Heart right ventricle (tissue), 16 donors: ENCODE data around the gene OR52I1. TPM values are rescaled to one million over a fixed set of nuclear protein-coding genes. Genes with fewer than 3 reads are reported as not detected.
A peak's percentile ranks its signal among the peaks of the same experiment; 100 is the strongest.

Experiments used
- ATAC-seq, 8 donors: fragments of 200-7000 bp; cut with Tn5 transposase; one replicate each; pipeline ENCODE4 v1.9.1; 2020; ENCODE audit warnings: mild to moderate bottlenecking in 8 of 8, moderate library complexity in 8 of 8, moderate number of reproducible peaks in 1 of 8
- DNase-seq, 2 donors: peaks; one replicate each; pipeline ENCODE4 v3.0.0-alpha.2; 2020
- H3K27ac ChIP-seq, 10 donors: fragments of 200-600 bp; sonication (generic) in 2 of 10; one replicate each; pipeline versions ENCODE4 v1.5.0 to v1.8.0; 2020 to 2022; ENCODE audit warnings: mild to moderate bottlenecking in 3 of 10
- H3K27me3 ChIP-seq, 7 donors: fragments of 200-600 bp; one replicate each; pipeline ENCODE4 v1.8.0; 2021 to 2022; ENCODE audit warnings: mild to moderate bottlenecking in 2 of 7
- H3K36me3 ChIP-seq, 9 donors: fragments of 200-600 bp; sonication (generic) in 1 of 9; one replicate each; pipeline versions ENCODE4 v1.5.0 to v1.8.0; 2020 to 2022; ENCODE audit warnings: mild to moderate bottlenecking in 2 of 9
- H3K4me1 ChIP-seq, 9 donors: fragments of 200-600 bp; sonication (generic) in 1 of 9; one replicate each; pipeline versions ENCODE4 v1.5.0 to v1.8.0; 2020 to 2022; ENCODE audit warnings: mild to moderate bottlenecking in 4 of 9
- H3K4me3 ChIP-seq, 10 donors: fragments of 200-600 bp; sonication (generic) in 2 of 10; one replicate each; pipeline versions ENCODE4 v1.5.0 to v1.8.0; 2020 to 2022; ENCODE audit warnings: mild to moderate bottlenecking in 7 of 10, moderate library complexity in 2 of 10
- H3K9me3 ChIP-seq, 11 donors: fragments of 200-600 bp in 10 of 11; sonication (generic) in 2 of 11; one replicate each; pipeline versions ENCODE4 v1.5.0 to v1.8.0; 2013 to 2022; ENCODE audit warnings: mild to moderate bottlenecking in 2 of 11, control low read depth in 1 of 11, moderate library complexity in 1 of 11
- WGBS, 2 donors: extraction: QIAGEN DNeasy Blood & Tissue Kit; methylation state at CpG; one replicate each; pipeline ENCODE4 v1.1.7; 2013; ENCODE audit warnings: inconsistent platforms in 1 of 2; 5-methylcytosine and 5-hydroxymethylcytosine counted together
- intact Hi-C, 10 donors: fragments of 100-400 bp; cut with DNase I; formaldehyde crosslinking; loops; one replicate each; pipeline versions ENCODE4 v1.11.1 to v1.14.2; 2022
- polyA plus RNA-seq, 2 donors: library from polyadenylated mRNA; stranded (reverse); fragments of 200-250 nt; gene quantifications; one replicate each; pipeline ENCODE4 v1.2.3, GENCODE V29; 2013
- total RNA-seq, 10 donors: library from RNA; stranded (reverse); fragmentation: NEBNext Ultra II Directional in 3 of 10; extraction: Animal tissue kit (Norgen Biotek cat#: 25700) in 3 of 10; gene quantifications; one replicate each; pipeline versions ENCODE4 v1.2.1 to v1.2.4, GENCODE V29; 2021 to 2023
- TF ChIP-seq, protein P1 (sequence below), 9 donors: fragments of 200-600 bp; sonication (generic) in 2 of 9; IDR thresholded peaks; one replicate each; pipeline versions ENCODE4 v1.5.0 to v1.8.0; 2021 to 2022; ENCODE audit warnings: antibody characterized with exemption in 9 of 9, mild to moderate bottlenecking in 5 of 9, moderate library complexity in 1 of 9
- donor health status: Arrhythmogenic right ventricular cardiomyopathy.
- donor health status: ischemic (EF 13 %, LVEDD 7.1; RV severe dilation, severe dysfunction).
- donor health status: healthy with polysubstance abuse.
- donor health status: DM: no; HTN: yes; CAD: no.
- donor health status: DM: no; HTN: no; CAD: no.
- donor health status: ischemic (EF 25% LVEDD 6.9; RV normal size, moderate dysfunction).
- donor health status: ischemic (EF 25% LVEDD 5.7; RV mildly dilated, moderate dysfunction).
- donor health status: healthy.
- donor health status: DM: yes; HTN: yes; CAD: no.
- donor health status: Ischemic cardiomyopathy.
- donor health status: ischemic (EF 35%, LVEDD 5.7; RV mildly dilated, moderate dysfunction).
- donor health status: nonischemic (EF 11% LVEDD 7.7; RV severe dilation, severe dysfunction).
- donor health status: DM: yes; HTN: yes; CAD: no.
- donor health status: PGD.
- donor health status: ischemic (EF 29% LVEDD 5.4; RV normal size, mild dysfunction).
- donor health status: nonischemic (EF 23%, LVEDD 6.1; RV moderate dilation, normal function).

The OR52I1 gene
- total and polyA plus RNA-seq, 12 donors = not detected

GRCh38 chr11:4626207-4627099 is 32.6 kb downstream of the OR52I1 start:
- peak in 7 of 8 donors; percentile 55 to 76 (median 72) for ATAC-seq
- Histone ChIP-seq H3K9me3 (peaks cover 0 to 13% (median 0%) of the 10 kb centered on the region in 11 donors), H3K4me1 (no peaks in the 10 kb centered on the region), H3K36me3 (no peaks in the 10 kb centered on the region), H3K4me3 (no peak overlapping the region), H3K27ac (no peak overlapping the region), H3K27me3 (peaks cover 0 to 3% (median 0%) of the 10 kb centered on the region in 7 donors)
- 34 to 35% methylated on average over 15 of the region's 15 CpGs for WGBS, 2 donors
- peak in 1 of 2 donors; percentile 65 for DNase-seq
- TF ChIP-seq, protein P1, sequence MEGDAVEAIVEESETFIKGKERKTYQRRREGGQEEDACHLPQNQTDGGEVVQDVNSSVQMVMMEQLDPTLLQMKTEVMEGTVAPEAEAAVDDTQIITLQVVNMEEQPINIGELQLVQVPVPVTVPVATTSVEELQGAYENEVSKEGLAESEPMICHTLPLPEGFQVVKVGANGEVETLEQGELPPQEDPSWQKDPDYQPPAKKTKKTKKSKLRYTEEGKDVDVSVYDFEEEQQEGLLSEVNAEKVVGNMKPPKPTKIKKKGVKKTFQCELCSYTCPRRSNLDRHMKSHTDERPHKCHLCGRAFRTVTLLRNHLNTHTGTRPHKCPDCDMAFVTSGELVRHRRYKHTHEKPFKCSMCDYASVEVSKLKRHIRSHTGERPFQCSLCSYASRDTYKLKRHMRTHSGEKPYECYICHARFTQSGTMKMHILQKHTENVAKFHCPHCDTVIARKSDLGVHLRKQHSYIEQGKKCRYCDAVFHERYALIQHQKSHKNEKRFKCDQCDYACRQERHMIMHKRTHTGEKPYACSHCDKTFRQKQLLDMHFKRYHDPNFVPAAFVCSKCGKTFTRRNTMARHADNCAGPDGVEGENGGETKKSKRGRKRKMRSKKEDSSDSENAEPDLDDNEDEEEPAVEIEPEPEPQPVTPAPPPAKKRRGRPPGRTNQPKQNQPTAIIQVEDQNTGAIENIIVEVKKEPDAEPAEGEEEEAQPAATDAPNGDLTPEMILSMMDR (IDR thresholded peaks at IDR 0.05) = peak; percentile 50 to 77 (median 69)
- intact Hi-C loops = loop anchor here in 7 of 10 donors (1.0 to 10.0 kb wide), 8 partner anchors 200 to 1181 kb away; partner anchors contain the start of genes OR51M1 (in 1 of the 7) and OR52N2 (in 1 of the 7)

DNA sequence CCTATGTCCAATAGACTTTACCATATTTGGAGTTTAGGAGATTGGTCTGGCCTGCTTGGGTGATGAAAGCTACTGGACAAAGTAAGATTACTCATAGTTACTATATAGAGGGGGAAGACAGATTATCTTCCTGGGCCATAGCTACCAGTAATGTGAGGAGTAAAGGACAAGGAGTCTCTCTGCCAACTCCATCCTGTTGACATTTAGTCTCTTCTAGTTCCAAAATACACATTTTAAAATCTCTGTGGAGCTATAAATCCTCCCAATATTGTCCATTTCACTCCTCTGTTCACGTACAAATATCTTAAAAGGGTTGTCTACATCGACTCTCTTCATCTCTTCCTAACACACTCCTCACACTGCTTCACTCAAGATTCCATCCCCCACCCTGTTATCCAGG is 42.3 kb downstream of the OR52I1 start:
- H3K36me3 ChIP-seq = no peaks in the 10 kb centered on the region
- DNase-seq = no peak
- H3K27me3 ChIP-seq = peaks cover 0 to 4% (median 0%) of the 10 kb centered on the region in 7 donors
- H3K4me3 ChIP-seq = no peak overlapping the region
- intact Hi-C loops = loop anchor here in 9 of 10 donors (2.0 to 5.0 kb wide), 5 partner anchors 181 to 369 kb away; no protein-coding TSS in a partner anchor
- no peak for ATAC-seq
- peaks cover 0 to 16% (median 4%) of the 10 kb centered on the region in 9 donors for H3K4me1 ChIP-seq
- 76 to 79% methylated on average over 2 of the region's 2 CpGs for WGBS, 2 donors
- H3K9me3 ChIP-seq = no peaks in the 10 kb centered on the region
- TF ChIP-seq, protein P1 (IDR thresholded peaks at IDR 0.05) = no peak
- no peak overlapping the region for H3K27ac ChIP-seq

DNA sequence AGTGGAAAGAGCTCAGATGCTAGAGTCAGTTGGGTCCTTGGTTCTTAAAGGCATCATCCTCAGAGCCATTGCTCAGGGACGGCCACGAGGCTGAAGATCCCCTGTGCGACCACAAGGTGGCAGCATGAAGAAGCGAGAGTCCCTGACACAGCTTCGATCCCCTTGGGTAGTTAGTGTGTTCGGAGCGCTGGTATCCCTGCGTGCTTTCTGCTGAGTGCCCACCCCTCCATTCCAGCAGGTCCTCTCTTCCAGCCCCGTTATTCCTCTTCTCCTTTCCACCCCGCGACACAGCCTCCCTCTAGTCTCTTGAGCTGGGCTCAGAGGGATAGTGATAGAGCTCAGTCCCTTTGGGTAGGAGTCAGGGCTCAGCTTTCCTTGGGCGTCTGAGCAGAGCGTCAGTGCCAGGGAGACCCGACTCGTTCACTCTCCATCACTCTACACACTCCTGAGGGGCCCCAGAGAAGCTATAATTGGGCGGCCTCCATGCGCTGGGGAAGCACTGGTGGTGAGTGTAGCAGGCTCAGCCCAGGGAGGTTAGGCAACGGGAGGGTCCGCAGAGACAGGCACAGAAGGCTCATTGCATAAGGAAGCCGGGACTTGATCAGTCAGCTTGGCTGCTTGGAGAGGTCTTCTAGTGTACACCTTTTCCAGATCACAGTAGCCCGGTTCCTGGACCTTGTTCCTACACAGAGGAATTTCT is 43.3 kb downstream of the OR52I1 start, which contains the start of gene OR51D1:
Gene OR51D1, plus strand, starts transcription at position 516 of the 700 bp plus-strand sequence. CDS start 2,314 bp downstream, outside the sequence.
- WGBS, 2 donors = 25 to 26% methylated on average over 21 of the region's 21 CpGs
- TF ChIP-seq, protein P1 (IDR thresholded peaks at IDR 0.05) = peak; percentile 84 to 94 (median 92)
- Histone ChIP-seq H3K27ac (peak within 1 kb of the TSS in 3 of 10 donors; percentile 34 to 48 (median 46)), H3K27me3 (peaks cover 0 to 4% (median 0%) of the 10 kb centered on the region in 7 donors), H3K4me3 (peak within 1 kb of the TSS in 9 of 10 donors; percentile 12 to 47 (median 31)), H3K4me1 (peaks cover 0 to 26% (median 4%) of the 10 kb centered on the region in 9 donors), H3K9me3 (no peaks in the 10 kb centered on the region), H3K36me3 (no peaks in the 10 kb centered on the region)
- peak; percentile 74 to 77 for DNase-seq
- intact Hi-C loops = loop anchor here (1.0 to 5.0 kb wide), 6 partner anchors 180 to 368 kb away; no protein-coding TSS in a partner anchor
- ATAC-seq = peak; percentile 92 to 97 (median 95)

DNA sequence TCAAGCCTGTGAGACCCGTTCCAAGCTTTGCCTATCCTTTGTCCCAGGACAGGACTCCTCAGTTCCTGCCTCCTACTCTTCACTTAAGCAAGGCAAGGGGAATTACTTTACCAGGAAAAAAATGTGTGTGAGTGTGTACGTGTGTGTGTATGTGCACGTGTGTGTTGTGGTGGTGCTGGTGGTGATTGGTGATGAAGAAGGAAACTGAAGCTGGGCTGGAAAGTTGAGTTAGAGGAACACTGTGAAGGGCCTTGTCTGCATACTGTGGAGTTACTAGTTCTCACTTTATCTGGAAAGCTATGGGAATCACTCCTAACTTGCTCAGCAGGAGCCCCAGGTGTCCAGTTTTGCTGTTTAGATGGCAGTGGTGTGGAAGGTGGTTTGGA is 43.8 kb downstream of the OR52I1 start:
- TF ChIP-seq, protein P1 (IDR thresholded peaks at IDR 0.05) = no peak
- peak in 3 of 8 donors; percentile 3 to 22 (median 12) for ATAC-seq
- Histone ChIP-seq H3K27me3 (peaks cover 0 to 4% (median 0%) of the 10 kb centered on the region in 7 donors), H3K4me1 (peaks cover 0 to 28% (median 8%) of the 10 kb centered on the region in 9 donors), H3K36me3 (no peaks in the 10 kb centered on the region), H3K9me3 (no peaks in the 10 kb centered on the region), H3K4me3 (no peak overlapping the region), H3K27ac (peak overlapping the region in 2 of 10 donors; percentile 46 to 48)
- intact Hi-C loops = loop anchor here (1.0 to 5.0 kb wide), 6 partner anchors 180 to 367 kb away; no protein-coding TSS in a partner anchor
- DNase-seq = no peak
- WGBS, 2 donors = 58 to 84% methylated on average over 3 of the region's 3 CpGs
